Measurements from ENCODE around the gene CCDC32.

The CCDC32 gene

DNA sequence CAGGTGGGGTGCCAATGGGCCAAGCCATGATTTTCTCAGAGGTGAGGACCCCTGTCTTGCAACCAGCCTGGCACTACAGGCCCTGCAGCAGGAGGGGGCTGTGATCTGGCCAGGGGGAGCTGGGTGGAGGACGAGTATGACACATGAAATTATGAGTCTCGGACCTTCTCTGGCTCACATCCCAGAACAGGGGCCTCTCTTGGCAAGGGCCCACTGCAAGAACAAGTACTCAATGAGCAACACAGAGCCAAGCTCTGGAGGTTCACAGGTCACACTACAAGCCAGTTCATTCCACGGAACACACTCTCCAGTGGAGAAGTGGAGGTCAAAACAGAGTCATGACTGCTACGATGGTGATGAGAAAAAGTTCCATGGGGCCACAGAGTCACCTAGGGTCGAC is 28.3 kb downstream of the CCDC32 start:
- TF ChIP-seq, protein P1, sequence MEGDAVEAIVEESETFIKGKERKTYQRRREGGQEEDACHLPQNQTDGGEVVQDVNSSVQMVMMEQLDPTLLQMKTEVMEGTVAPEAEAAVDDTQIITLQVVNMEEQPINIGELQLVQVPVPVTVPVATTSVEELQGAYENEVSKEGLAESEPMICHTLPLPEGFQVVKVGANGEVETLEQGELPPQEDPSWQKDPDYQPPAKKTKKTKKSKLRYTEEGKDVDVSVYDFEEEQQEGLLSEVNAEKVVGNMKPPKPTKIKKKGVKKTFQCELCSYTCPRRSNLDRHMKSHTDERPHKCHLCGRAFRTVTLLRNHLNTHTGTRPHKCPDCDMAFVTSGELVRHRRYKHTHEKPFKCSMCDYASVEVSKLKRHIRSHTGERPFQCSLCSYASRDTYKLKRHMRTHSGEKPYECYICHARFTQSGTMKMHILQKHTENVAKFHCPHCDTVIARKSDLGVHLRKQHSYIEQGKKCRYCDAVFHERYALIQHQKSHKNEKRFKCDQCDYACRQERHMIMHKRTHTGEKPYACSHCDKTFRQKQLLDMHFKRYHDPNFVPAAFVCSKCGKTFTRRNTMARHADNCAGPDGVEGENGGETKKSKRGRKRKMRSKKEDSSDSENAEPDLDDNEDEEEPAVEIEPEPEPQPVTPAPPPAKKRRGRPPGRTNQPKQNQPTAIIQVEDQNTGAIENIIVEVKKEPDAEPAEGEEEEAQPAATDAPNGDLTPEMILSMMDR (IDR thresholded peaks at IDR 0.05; ENCODE audit: extremely low read depth, missing control alignments), result no peak
- no peak for DNase-seq (ENCODE audit: low spot score)

DNA sequence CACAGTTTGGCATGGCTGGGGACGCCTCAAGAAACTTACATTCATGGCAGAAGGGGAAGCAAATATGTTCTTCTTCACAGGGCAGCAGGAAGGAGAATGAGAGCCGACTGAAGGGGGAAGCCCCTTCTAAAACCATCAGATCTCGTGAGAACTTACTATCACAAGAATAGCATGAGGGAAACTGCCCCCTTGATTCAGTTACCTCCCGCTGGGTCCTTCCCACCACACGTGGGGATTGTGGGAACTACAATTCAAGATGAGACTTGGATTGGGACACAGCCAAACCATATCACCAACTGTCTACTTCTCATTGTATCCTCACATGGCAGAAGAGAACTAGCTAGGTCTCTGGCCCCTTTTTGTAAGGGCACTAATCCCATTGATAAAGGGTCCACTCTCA is 30.5 kb downstream of the CCDC32 start:
- TF ChIP-seq, protein P1 (IDR thresholded peaks at IDR 0.05; ENCODE audit: extremely low read depth, missing control alignments), result no peak
- no peak for DNase-seq (ENCODE audit: low spot score)

DNA sequence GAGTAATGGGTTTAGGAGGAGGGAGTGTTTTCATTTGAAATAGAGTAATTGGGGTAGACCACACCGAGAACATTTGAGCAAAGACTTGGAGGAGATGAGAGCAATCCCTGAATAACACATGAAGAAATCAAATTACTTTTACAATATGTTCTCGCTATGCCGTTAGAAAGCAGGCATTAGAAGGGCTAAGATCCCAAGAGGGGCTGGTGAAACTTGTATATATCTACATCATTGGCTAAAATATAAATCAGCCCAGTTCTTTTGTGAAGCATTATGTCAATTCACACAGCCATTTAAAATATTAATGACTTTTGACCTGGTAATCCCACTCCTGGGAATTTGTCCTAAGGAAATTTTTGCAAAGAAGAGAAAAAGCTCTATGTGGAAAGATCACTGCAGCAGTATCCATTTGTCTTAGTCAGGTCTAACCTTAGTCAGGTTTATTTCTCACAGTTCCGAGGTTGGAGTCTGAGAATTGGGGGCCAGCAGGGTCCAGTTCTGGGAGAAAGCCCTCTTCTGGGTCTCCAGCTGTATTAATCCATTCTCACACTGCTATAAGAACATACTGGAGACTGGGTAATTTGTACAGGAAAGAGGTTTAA is 31.0 kb downstream of the CCDC32 start:
- TF ChIP-seq, protein P1 (IDR thresholded peaks at IDR 0.05; ENCODE audit: extremely low read depth, missing control alignments), result no peak
- no peak for DNase-seq (ENCODE audit: low spot score)

DNA sequence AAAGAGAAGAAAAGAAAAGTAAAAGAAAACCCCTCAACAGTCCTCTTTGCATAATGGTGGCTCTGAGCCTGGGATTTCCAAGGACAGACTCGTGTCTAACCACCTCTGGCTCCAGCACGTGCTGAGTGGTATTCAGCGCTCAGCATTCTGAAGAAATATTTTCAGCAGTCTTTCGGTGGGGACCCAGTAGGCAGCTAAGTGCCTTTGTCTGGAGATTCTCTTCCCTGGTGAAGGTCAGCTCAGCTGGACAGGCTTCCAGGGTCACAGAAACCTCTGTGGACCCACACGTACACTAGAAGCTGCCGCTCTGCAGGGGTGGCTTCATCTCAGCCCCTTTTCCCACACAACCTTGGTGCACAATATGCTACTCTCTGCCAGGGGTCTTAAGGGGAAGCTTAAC is 36.0 kb downstream of the CCDC32 start:
- no peak for DNase-seq (ENCODE audit: low spot score)
- TF ChIP-seq, protein P1 (IDR thresholded peaks at IDR 0.05; ENCODE audit: extremely low read depth, missing control alignments), result no peak

DNA sequence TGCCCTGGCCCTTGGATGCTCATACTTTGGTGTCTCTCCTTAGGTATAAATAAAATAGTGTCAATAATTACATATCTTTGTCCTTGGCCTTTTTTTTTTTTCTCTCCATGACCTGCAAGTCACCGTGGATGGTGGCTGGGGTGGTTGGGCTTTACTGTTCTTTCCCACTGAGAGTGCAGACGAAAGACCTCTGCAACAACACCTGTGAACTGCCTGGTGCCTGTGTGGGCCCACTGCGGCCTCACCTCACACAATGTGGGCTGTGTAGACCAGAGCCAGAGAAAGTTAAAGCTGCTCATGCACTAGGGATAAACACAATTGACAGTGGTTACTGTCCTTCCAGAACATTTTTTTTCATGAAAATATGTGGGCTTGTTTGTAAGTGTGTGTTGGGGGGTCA is 39.0 kb downstream of the CCDC32 start:
- TF ChIP-seq, protein P1 (IDR thresholded peaks at IDR 0.05; ENCODE audit: extremely low read depth, missing control alignments), result no peak
- DNase-seq (ENCODE audit: low spot score), result no peak

DNA sequence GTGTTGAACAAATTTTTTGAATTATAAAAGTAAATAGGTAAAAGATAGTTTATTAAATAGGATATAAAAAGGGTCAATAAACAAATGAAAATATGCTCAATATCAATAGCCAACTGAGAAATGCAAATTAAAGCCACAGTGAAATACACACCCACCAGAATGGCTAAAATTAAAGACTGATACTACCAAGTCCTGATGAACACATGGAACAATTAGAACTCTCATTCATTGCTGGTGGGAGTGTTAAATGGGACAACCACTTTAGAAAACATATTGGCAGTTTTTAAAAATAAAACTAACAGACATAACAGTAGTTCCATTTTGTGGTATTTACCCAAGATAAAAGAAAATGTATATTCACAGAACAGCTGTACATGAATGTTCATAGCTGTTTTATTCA is 41.2 kb downstream of the CCDC32 start:
- TF ChIP-seq, protein P1 (IDR thresholded peaks at IDR 0.05; ENCODE audit: extremely low read depth, missing control alignments), result no peak
- DNase-seq (ENCODE audit: low spot score), result no peak

DNA sequence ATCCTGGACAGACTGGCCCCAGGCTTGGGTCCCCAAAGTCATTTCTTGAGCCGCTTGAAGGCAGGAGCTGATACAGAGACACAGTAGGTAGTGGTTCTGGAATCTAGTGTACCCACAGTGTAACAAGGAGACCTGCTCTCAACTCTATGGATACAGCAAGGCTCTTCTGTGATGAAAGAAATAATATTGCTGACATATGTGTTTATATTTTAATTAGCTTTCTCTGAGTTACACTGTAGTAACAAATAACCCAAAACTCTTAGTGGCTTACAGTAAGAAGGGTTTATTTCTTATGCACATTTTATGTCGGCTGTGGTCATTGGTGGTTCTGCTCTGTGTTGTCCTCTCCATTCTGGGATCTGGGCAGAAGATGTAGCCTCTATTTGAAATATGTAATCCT is 48.5 kb downstream of the CCDC32 start:
- DNase-seq (ENCODE audit: low spot score), result no peak
- TF ChIP-seq, protein P1 (IDR thresholded peaks at IDR 0.05; ENCODE audit: extremely low read depth, missing control alignments), result no peak

All from GM20000 (cell line).